Left lobe of liver (tissue), 1 donor: ENCODE results near the gene SEC14L6. TPM values are rescaled to one million over a fixed set of nuclear protein-coding genes. Genes with fewer than 3 reads are reported as not detected.

Source experiments
- total RNA-seq: library from RNA; stranded (reverse); gene quantifications from one replicate; pipeline ENCODE4 v1.2.1, GENCODE V29; 2021
- donor health status: DM: no; HTN: yes; CAD: no.

The SEC14L6 gene
- total RNA-seq, 1 donor from 2014 or later: 0.08 TPM

Other genes starting within 250 kb of the SEC14L6 start
- 19.7 TPM for gene TBC1D10A, start 219.8 kb downstream of the SEC14L6 start, total RNA-seq
- 73.3 TPM for gene SF3A1, start 189.8 kb downstream of the SEC14L6 start, total RNA-seq
- gene CCDC157, start 189.7 kb downstream of the SEC14L6 start, total RNA-seq: 0.78 TPM
- gene RNF215, start 159.3 kb downstream of the SEC14L6 start, total RNA-seq: 8.7 TPM
- 252 TPM for gene SEC14L2, start 149.7 kb downstream of the SEC14L6 start, total RNA-seq
- 6.3 TPM for gene MTFP1, start 121.0 kb downstream of the SEC14L6 start, total RNA-seq
- gene SEC14L3, start 74.7 kb downstream of the SEC14L6 start, total RNA-seq: 0.60 TPM
- 29.1 TPM for gene SEC14L4, start 41.0 kb downstream of the SEC14L6 start, total RNA-seq
- 1.4 TPM for gene GAL3ST1, start 27.9 kb upstream of the SEC14L6 start, total RNA-seq
- 22.4 TPM for gene PES1, start 45.2 kb upstream of the SEC14L6 start, total RNA-seq
- 12.3 TPM for gene TCN2, start 60.4 kb upstream of the SEC14L6 start, total RNA-seq
- gene SLC35E4, start 89.0 kb upstream of the SEC14L6 start, total RNA-seq: 0.33 TPM
- gene DUSP18, start 121.1 kb upstream of the SEC14L6 start, total RNA-seq: 0.70 TPM
- 0.63 TPM for gene OSBP2, start 148.1 kb upstream of the SEC14L6 start, total RNA-seq